Smooth muscle cell (in vitro differentiated cells): Measurements from ENCODE around the gene CRY2. TPM values are rescaled to one million over a fixed set of nuclear protein-coding genes. Genes with fewer than 3 reads are reported as not detected.

Experiments used
- DNase-seq: peaks from one replicate; lab custom pipeline; 2025; ENCODE audit not compliant: unreplicated experiment; lab: John Stamatoyannopoulos, UW
- H2AFZ ChIP-seq: fragments of 200-600 bp; sonication (generic); 2 replicates; pipeline ENCODE4 v1.6.0; 2016; ENCODE audit warnings: antibody characterized with exemption, low read depth, mild to moderate bottlenecking
- H3F3A ChIP-seq: fragments of 200-600 bp; sonication (generic); 2 replicates; pipeline ENCODE4 v1.6.0; 2017; ENCODE audit warnings: antibody characterized with exemption, low read depth
- H3K27ac ChIP-seq: fragments of 200-600 bp; sonication (generic); 2 replicates; pipeline ENCODE4 v1.5.1; 2016; ENCODE audit warnings: low read depth, mild to moderate bottlenecking
- H3K27me3 ChIP-seq: fragments of 200-600 bp; sonication (generic); 2 replicates; pipeline ENCODE4 v1.6.1; 2016; ENCODE audit warnings: low read depth, mild to moderate bottlenecking
- H3K36me3 ChIP-seq: fragments of 200-600 bp; sonication (generic); 2 replicates; pipeline ENCODE4 v1.5.1; 2016; ENCODE audit warnings: low read depth
- H3K4me1 ChIP-seq: fragments of 200-600 bp; sonication (generic); 2 replicates; pipeline ENCODE4 v1.5.1; 2016; ENCODE audit warnings: low read depth
- H3K4me2 ChIP-seq: fragments of 200-600 bp; sonication (generic); 2 replicates; pipeline ENCODE4 v1.6.0; 2016; ENCODE audit warnings: mild to moderate bottlenecking
- H3K4me3 ChIP-seq: fragments of 200-600 bp; sonication (generic); 2 replicates; pipeline ENCODE4 v1.5.1; 2016; ENCODE audit warnings: mild to moderate bottlenecking
- H3K79me2 ChIP-seq: fragments of 200-600 bp; sonication (generic); 2 replicates; pipeline ENCODE4 v1.6.0; 2016; ENCODE audit warnings: low read depth, mild to moderate bottlenecking
- H3K9ac ChIP-seq: fragments of 200-600 bp; sonication (generic); 2 replicates; pipeline ENCODE4 v1.6.0; 2016; ENCODE audit warnings: low read depth
- H3K9me3 ChIP-seq: fragments of 200-600 bp; sonication (generic); replicated peaks from 2 replicates; pipeline ENCODE4 v1.5.1; 2016; ENCODE audit warnings: low read depth
- H4K20me1 ChIP-seq: fragments of 200-600 bp; sonication (generic); 2 replicates; pipeline ENCODE4 v1.6.0; 2016; ENCODE audit warnings: low read depth
- CTCF ChIP-seq: fragments of 200-600 bp; sonication (generic); IDR thresholded peaks from 2 replicates; pipeline ENCODE4 v1.5.1; 2017; ENCODE audit warnings: borderline replicate concordance, mild to moderate bottlenecking, antibody characterized with exemption; ENCODE audit not compliant: insufficient read depth, poor library complexity, severe bottlenecking
- WGBS: methylation state at CpG from one replicate; pipeline ENCODE4 v1.1.7; 2016; ENCODE audit warnings: low lambda C conversion rate; 5-methylcytosine and 5-hydroxymethylcytosine counted together
- polyA plus RNA-seq: library from polyadenylated mRNA; unstranded; fragments of >200 nt; fragmentation: Nextera tagmentation; extraction: Ambion mirVana; gene quantifications from 2 replicates; pipeline ENCODE4 v1.2.1, GENCODE V29; 2016
- total RNA-seq: library from RNA; depleted of rRNA; stranded (reverse); fragments of >200 nt; gene quantifications from 2 replicates; pipeline ENCODE4 v1.2.3, GENCODE V29; 2014

CRY2 gene
- total and polyA plus RNA-seq, 2 experiments from 2014 or later, result 26.1 to 30.3 TPM

- Histone ChIP-seq H3K36me3 (peaks cover 4% of the 10 kb centered on the region), H3K27ac (no peak overlapping the region), H3K4me2 (no peak overlapping the region), H2AFZ (no peak overlapping the region), H3K9ac (no peak overlapping the region), H3K4me1 (peaks cover 11% of the 10 kb centered on the region), H3K4me3 (no peak overlapping the region), H4K20me1 (peaks cover 69% of the 10 kb centered on the region), H3K79me2 (no peaks in the 10 kb centered on the region), H3K27me3 (peaks cover 3% of the 10 kb centered on the region), H3K9me3 (no peaks in the 10 kb centered on the region), H3F3A (no peaks in the 10 kb centered on the region)
- no peak for TF ChIP-seq CTCF
- DNase-seq, result no peak
- WGBS, result 94% methylated on average over 15 of the region's 15 CpGs
These were observed 33.7 kb downstream of the CRY2 start for GRCh38 chr11:45880772-45881570.

GRCh38 chr11:45881708-45882368, 34.6 kb downstream of the CRY2 start:
- Histone ChIP-seq H3K79me2 (no peaks in the 10 kb centered on the region), H3K4me2 (no peak overlapping the region), H3K4me3 (no peak overlapping the region), H3K27me3 (peaks cover 12% of the 10 kb centered on the region), H3K27ac (no peak overlapping the region), H2AFZ (no peak overlapping the region), H3F3A (no peaks in the 10 kb centered on the region), H4K20me1 (peaks cover 63% of the 10 kb centered on the region), H3K4me1 (peaks cover 2% of the 10 kb centered on the region), H3K9me3 (no peaks in the 10 kb centered on the region), H3K9ac (no peak overlapping the region), H3K36me3 (peaks cover 4% of the 10 kb centered on the region)
- WGBS, result 76% methylated on average over 6 of the region's 6 CpGs
- TF ChIP-seq CTCF, result no peak
- no peak for DNase-seq

DNA sequence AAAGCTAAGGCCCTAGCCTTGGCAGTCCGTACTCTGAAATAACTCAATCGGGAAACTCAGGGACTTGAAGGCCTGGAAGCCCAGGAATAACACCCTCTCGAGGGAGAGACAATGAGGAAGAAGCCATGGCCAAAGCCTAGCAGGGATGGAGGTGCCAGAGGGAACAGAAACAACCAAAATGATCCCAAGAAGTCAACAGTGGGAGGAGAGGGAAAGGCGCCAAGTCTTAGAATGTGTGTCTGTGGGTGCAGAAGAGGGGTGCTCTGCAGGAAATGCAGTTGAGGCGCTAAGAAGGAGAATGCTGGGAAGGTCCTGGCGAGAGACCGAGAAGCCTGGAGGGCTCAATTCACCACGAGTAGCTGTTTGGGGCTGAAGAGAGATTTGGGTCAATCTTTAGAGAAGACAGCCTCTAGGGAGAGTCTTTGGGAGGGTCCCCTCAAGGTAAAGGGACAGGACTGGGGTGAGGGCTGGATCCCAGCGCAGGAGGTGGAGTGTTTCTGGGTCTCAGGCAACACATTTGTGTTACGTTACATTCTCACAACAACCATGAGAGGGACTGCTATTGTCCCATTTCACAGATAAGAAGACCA, 37.4 kb downstream of the CRY2 start:
- H3F3A ChIP-seq, result no peaks in the 10 kb centered on the region
- H3K79me2 ChIP-seq, result no peaks in the 10 kb centered on the region
- H3K4me2 ChIP-seq, result peak overlapping the region; percentile 74
- H3K9me3 ChIP-seq, result no peaks in the 10 kb centered on the region
- H3K27ac ChIP-seq, result no peak overlapping the region
- no peak overlapping the region for H3K9ac ChIP-seq
- no peak overlapping the region for H2AFZ ChIP-seq
- TF ChIP-seq CTCF, result no peak
- no peak for DNase-seq
- peaks cover 50% of the 10 kb centered on the region for H4K20me1 ChIP-seq
- no peaks in the 10 kb centered on the region for H3K36me3 ChIP-seq
- WGBS, result 85% methylated on average over 10 of the region's 10 CpGs
- H3K4me3 ChIP-seq, result no peak overlapping the region
- H3K27me3 ChIP-seq, result peaks cover 12% of the 10 kb centered on the region
- H3K4me1 ChIP-seq, result no peaks in the 10 kb centered on the region
